T-helper 2 cell treated with Interferon-gamma antibody and Interleukin-4, amounts not matched to agents 5 μg/mL and 100 μg/mL, for 36 hours (primary cell): ENCODE results near the gene HOMEZ.
"Not testable (repeated sequence)": the region's sequence is repeated elsewhere in the genome, so short reads cannot be mapped to it uniquely, and the experiment has no call there.

ENCODE experiments used
- DNase-seq: peaks from one replicate; pipeline ENCODE4 v3.0.0; 2021; ENCODE audit warnings: low spot score
- H3K27ac Mint-ChIP-seq: one replicate; pipeline ENCODE4 v1.8.0; 2021; ENCODE audit warnings: mild to moderate bottlenecking, mixed read lengths
- H3K27me3 Mint-ChIP-seq: one replicate; pipeline ENCODE4 v1.8.0; 2021; ENCODE audit warnings: low read depth, mixed read lengths
- H3K36me3 Mint-ChIP-seq: one replicate; pipeline ENCODE4 v1.8.0; 2021; ENCODE audit warnings: low read depth, mixed read lengths
- H3K4me1 Mint-ChIP-seq: one replicate; pipeline ENCODE4 v1.8.0; 2021; ENCODE audit warnings: low read depth, mixed read lengths
- H3K4me3 Mint-ChIP-seq: one replicate; pipeline ENCODE4 v1.8.0; 2022; ENCODE audit warnings: mild to moderate bottlenecking, moderate library complexity, mixed read lengths
- H3K9me3 Mint-ChIP-seq: one replicate; pipeline ENCODE4 v1.8.0; 2021; ENCODE audit warnings: mixed read lengths

Gene HOMEZ

DNA sequence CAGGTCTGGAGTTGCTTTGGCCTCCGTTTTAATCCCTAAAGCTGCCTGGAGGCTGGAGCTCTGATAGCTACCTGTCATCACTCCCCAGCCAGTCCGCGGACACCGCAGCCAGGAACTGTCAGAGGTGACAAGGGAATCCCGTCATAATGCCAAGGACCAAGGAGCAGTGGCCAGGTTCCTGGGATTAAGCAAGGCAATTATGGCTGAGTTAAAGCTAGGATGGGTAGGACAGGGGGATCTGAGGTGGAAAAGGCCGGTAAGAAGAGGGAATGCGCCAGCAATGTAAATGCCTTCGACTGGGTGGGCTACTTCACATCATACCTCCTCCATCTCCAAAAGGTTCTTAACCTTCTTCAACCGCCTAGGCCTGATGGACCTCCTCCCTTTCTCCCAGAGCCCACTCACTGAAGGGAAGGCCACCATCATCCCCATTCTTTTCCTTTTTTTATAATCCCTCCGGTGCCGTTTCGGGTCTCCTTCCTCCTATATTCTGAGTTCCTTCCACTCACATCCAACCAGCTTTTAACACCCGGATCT lies 14.8 kb upstream of the HOMEZ start:
- peaks cover 23% of the 10 kb centered on the region for H3K4me1 Mint-ChIP-seq
- no peak for DNase-seq

DNA sequence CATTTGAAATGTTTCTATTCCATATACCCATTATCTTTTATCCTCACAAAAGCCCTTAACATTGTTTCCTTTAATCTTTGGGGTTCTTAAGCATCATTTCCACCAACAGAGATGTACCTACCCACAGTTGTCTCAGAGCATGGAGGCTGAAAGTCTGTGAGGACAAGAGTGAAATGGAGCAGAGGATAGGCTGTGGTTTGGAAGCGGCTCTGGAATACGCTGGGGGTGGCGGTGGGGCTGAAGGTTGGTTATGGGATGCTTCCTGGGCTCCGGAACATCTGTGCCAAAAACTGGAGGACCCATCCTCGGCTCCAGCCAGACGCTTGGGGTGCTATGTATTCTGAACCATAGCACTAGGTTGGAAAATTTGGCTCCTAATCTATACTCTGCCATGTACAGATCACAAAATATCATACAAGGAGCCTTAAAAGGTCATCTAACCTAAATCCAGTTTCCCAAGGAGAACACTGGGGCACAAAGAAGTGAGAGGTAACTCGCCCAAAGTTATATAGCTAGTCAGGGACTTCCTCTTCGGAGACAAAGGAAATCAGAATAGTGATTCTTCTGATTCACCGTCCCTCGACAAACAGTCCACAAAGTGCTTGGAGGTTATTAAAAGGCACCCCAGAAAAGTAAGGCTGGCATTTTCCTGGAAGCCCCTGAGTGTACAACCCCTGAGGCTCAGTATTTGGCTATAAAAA lies 14.2 kb upstream of the HOMEZ start:
- no peaks in the 10 kb centered on the region for H3K9me3 Mint-ChIP-seq
- peaks cover 24% of the 10 kb centered on the region for H3K36me3 Mint-ChIP-seq
- peak overlapping the region; percentile 96 for H3K27ac Mint-ChIP-seq
- peaks cover 24% of the 10 kb centered on the region for H3K4me1 Mint-ChIP-seq
- H3K4me3 Mint-ChIP-seq: peak overlapping the region; percentile 93
- no peak for DNase-seq
- peaks cover 3% of the 10 kb centered on the region for H3K27me3 Mint-ChIP-seq

More for the DNA sequence above, 14.8 kb upstream of the HOMEZ start:
- H3K4me3 Mint-ChIP-seq: peak overlapping the region; percentile 93
- H3K27me3 Mint-ChIP-seq: peaks cover 3% of the 10 kb centered on the region
- no peaks in the 10 kb centered on the region for H3K9me3 Mint-ChIP-seq
- peaks cover 21% of the 10 kb centered on the region for H3K36me3 Mint-ChIP-seq
- H3K27ac Mint-ChIP-seq: peak overlapping the region; percentile 96

- H3K27ac Mint-ChIP-seq: peak overlapping the region; percentile 70
- H3K4me1 Mint-ChIP-seq: peaks cover 27% of the 10 kb centered on the region
- peaks cover 24% of the 10 kb centered on the region for H3K36me3 Mint-ChIP-seq
- DNase-seq: no peak
- peak overlapping the region; percentile 57 for H3K4me3 Mint-ChIP-seq
- no peaks in the 10 kb centered on the region for H3K9me3 Mint-ChIP-seq
- no peaks in the 10 kb centered on the region for H3K27me3 Mint-ChIP-seq
Measured at GRCh38 chr14:23299211-23299957, 13.5 kb upstream of the HOMEZ start.

- Mint-ChIP-seq H3K27ac (no peak overlapping the region), H3K36me3 (peaks cover 24% of the 10 kb centered on the region), H3K9me3 (no peaks in the 10 kb centered on the region), H3K4me3 (no peak overlapping the region), H3K4me1 (peaks cover 25% of the 10 kb centered on the region), H3K27me3 (no peaks in the 10 kb centered on the region)
- no peak for DNase-seq
Measured at GRCh38 chr14:23297611-23298277, 11.8 kb upstream of the HOMEZ start.

DNA sequence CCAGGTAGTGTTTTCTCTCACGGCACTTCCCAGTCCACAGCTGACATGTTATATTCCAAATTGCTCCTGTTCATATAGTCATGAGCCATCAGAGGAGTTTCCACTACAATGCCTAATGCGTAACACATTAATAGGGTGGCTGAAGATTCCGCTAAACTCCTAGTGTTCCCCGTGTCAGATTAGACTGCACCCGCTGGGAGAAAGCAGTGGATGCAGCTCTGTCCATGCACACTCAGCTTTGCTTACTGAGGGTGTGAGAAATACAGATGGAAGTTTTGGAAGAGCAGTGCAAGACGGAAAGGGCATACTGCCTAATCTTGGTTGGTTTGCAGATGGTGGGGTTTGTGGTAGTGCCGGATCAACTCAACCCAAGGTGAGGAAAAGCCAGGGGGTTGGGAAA lies 11.2 kb upstream of the HOMEZ start:
- DNase-seq: no peak
- Mint-ChIP-seq H3K4me1 (peaks cover 22% of the 10 kb centered on the region), H3K36me3 (peaks cover 24% of the 10 kb centered on the region), H3K4me3 (no peak overlapping the region), H3K9me3 (no peaks in the 10 kb centered on the region), H3K27me3 (no peaks in the 10 kb centered on the region), H3K27ac (no peak overlapping the region)

DNA sequence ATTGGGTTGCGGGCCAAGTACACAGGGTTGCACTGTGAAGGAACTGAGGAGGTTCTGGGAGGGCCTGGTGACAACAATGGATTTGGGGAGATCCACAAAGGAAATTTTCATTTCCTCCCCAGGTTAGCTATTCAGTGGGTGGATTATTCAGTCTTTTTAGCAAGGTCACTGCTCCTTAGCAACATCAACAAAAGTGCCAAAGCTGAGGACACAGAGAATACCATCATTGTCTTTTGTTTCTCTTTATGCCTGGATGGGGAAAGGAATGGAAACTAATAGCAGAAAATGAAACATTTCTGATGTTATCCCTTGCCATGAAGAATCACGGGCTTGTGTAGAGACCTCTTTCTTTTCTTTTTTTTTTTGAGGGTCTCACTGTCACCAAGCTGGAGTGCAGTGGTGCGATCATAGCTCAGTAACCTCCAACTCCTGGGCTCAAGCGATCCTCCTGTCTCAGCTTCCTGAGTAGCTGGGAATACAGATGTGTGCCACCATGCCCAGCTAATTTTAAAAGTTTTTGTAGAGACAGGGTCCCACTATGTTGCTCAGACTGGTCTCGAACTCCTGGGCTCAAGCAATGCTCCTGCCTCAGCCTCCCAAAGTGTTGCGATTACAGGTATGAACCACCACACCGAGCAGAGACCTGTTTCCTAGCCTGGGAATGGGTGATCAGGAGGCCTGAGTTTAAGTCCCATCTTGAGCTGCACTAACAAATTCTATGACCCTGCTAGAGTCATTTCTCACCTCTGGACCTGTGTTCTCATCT lies 10.3 kb upstream of the HOMEZ start:
- no peak for DNase-seq
- Mint-ChIP-seq H3K27ac (no peak overlapping the region), H3K4me3 (no peak overlapping the region), H3K27me3 (no peaks in the 10 kb centered on the region), H3K9me3 (no peaks in the 10 kb centered on the region), H3K4me1 (peaks cover 22% of the 10 kb centered on the region), H3K36me3 (peaks cover 24% of the 10 kb centered on the region)

GRCh38 chr14:23294734-23295561 lies 9.0 kb upstream of the HOMEZ start:
- Mint-ChIP-seq H3K9me3 (no peaks in the 10 kb centered on the region), H3K27me3 (no peaks in the 10 kb centered on the region), H3K36me3 (peaks cover 24% of the 10 kb centered on the region), H3K27ac (peak overlapping the region; percentile 67), H3K4me1 (peaks cover 16% of the 10 kb centered on the region), H3K4me3 (peak overlapping the region; percentile 3)
- peak; percentile 44 for DNase-seq

- Mint-ChIP-seq H3K4me1 (peaks cover 19% of the 10 kb centered on the region), H3K27me3 (no peaks in the 10 kb centered on the region), H3K27ac (peak overlapping the region; percentile 94), H3K9me3 (no peaks in the 10 kb centered on the region), H3K36me3 (peaks cover 2% of the 10 kb centered on the region), H3K4me3 (peak overlapping the region; percentile 98)
- no peak for DNase-seq
Measured at GRCh38 chr14:23286902-23287479, 1.1 kb upstream of the HOMEZ start.

DNA sequence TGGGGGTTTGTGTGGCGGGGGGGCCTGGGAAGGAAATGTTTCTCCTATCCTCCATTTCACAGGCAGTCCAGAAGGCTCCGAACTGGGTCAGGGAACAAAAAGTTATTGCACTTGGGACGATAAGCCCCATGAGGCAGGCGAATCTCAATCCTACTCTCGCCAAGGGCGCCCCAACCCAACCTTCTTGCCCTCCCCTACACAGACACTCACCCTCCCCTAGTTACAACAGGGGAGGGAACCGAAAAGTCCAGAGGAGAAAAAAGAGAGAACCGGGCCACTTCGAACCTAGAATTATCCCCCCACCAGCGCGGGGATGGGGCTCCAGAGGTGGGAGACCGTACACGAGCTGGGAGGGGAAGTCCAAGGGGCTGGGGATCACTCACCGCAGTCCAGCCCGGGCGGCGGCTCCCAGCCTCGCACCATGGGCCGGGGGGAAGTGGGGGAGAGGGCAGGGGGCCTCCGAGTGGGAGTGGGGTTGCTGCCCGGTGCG lies 357 bp downstream of the HOMEZ start:
- H3K27me3 Mint-ChIP-seq: no peaks in the 10 kb centered on the region
- peaks cover 19% of the 10 kb centered on the region for H3K4me1 Mint-ChIP-seq
- H3K27ac Mint-ChIP-seq: peak overlapping the region; percentile 87
- peaks cover 2% of the 10 kb centered on the region for H3K36me3 Mint-ChIP-seq
- H3K4me3 Mint-ChIP-seq: peak overlapping the region; percentile 98
- no peak for DNase-seq
- no peaks in the 10 kb centered on the region for H3K9me3 Mint-ChIP-seq

DNA sequence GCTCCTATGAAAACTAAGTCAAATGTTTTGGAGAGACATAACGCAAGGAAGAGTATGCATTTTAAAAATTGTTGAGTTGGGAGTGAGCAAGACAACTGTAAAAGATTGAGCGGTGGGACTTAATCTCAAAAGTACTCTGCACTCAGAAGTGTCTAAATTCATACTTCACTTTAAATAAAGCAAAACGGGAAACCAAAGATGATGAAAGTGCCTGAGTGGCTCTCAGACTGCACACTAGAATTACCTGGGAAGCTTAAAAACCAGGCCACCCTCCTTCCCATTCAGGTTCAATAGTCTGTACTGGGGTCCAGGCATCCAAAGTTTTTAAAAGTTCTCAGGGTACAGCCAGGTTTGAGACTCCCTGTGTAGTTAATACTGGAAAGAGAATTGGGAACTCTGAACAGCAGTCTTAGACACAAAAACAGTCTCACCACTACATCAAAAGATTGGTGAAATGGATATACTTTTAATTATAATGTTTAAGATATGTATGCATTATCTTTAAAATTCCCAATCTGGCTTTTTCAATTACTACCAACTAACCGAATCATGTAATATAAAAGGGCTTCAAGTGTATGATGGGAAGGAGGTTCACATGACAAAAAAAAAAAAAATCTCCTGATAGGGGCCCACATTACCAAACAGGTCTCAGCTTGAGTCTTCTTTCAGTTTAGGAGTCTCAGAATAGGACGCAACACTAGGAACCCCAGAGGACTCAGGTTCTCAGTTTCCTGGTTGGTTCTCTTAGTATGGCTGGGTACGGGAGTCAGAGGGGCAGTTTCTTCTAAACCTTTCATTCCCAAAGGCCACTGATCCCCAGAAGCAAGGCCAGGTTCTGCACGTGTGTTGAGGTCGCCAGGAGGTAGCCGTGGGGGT lies 1.0 kb downstream of the HOMEZ start:
- H3K4me3 Mint-ChIP-seq: peak overlapping the region; percentile 98
- no peaks in the 10 kb centered on the region for H3K9me3 Mint-ChIP-seq
- peak overlapping the region; percentile 87 for H3K27ac Mint-ChIP-seq
- H3K36me3 Mint-ChIP-seq: peaks cover 2% of the 10 kb centered on the region
- DNase-seq: no peak
- H3K27me3 Mint-ChIP-seq: no peaks in the 10 kb centered on the region
- H3K4me1 Mint-ChIP-seq: peaks cover 19% of the 10 kb centered on the region

- Mint-ChIP-seq H3K36me3 (peaks cover 2% of the 10 kb centered on the region), H3K4me1 (peaks cover 9% of the 10 kb centered on the region), H3K9me3 (no peaks in the 10 kb centered on the region), H3K27ac (no peak overlapping the region), H3K4me3 (no peak overlapping the region), H3K27me3 (no peaks in the 10 kb centered on the region)
- no peak for DNase-seq
Measured at GRCh38 chr14:23281247-23281646, 4.7 kb downstream of the HOMEZ start.

DNA sequence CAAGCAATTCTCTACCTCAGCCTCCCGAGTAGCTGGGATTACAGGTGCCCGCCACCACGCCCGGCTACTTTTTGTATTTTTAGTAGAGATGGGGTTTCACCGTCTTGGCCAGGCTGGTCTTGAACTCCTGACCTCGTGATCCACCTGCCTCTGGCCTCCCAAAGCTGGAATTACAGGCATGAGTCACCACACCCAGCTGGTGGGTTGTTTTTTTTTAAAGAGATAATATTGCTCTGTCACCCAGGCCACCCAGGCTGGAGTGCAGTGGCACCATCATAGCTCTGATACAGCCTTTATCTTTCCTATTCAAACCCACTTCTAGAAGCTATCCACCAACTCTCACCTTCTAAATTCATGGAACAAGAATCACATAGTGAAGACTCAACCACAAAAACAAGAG lies 8.0 kb downstream of the HOMEZ start:
- not testable (repeated sequence) for H3K9me3 Mint-ChIP-seq, H3K4me1 Mint-ChIP-seq, DNase-seq, H3K36me3 Mint-ChIP-seq, H3K27me3 Mint-ChIP-seq, H3K4me3 Mint-ChIP-seq, H3K27ac Mint-ChIP-seq
